ENCODE data around the gene MOGAT1.

MOGAT1 gene, protein sequence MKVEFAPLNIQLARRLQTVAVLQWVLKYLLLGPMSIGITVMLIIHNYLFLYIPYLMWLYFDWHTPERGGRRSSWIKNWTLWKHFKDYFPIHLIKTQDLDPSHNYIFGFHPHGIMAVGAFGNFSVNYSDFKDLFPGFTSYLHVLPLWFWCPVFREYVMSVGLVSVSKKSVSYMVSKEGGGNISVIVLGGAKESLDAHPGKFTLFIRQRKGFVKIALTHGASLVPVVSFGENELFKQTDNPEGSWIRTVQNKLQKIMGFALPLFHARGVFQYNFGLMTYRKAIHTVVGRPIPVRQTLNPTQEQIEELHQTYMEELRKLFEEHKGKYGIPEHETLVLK

DNA sequence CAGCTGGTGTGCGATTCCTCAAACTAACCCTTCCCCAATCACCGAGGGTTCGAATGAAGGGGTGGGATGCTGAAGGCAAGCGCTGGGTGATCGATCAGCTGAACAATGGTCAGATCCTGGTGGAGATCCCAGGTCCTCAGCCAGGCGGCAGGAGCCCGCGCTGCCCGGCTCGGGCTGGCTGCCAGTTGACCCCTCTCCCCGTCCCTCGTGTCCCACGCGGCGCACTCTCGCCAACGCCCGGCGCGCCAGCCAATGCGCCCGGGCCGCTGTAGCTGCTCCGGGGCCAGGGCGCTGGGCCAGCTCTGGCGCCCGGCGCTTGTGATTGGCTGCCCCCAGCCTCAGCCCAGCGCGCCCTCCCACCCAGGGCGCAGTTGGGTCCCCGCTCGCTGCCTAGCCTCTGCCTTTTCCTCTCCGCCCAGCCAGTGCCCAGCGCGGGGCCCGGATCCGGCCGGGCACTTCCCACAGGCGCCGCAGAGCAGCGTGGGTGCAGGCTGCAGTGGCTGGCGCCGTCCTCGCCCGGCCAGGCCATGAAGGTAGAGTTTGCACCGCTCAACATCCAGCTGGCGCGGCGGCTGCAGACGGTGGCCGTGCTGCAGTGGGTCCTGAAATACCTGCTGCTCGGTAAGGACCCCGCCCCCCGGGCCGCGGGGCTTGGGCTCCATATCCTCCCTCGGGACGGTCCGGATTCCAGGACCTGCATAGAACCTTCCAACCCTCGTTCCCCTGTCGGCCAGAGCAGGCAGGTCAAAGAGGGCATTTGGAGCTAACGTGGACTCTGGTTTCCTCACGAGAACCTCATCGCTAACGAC, at the start of gene MOGAT1:
TSS of gene MOGAT1 (plus strand) at position 400 of the 809 bp plus-strand sequence. CDS start at position 528, 128 bp downstream.
- DNase-seq, result no peak

GRCh38 chr2:222621893-222622292, 49.6 kb upstream of the MOGAT1 start:
- no peak for DNase-seq

DNA sequence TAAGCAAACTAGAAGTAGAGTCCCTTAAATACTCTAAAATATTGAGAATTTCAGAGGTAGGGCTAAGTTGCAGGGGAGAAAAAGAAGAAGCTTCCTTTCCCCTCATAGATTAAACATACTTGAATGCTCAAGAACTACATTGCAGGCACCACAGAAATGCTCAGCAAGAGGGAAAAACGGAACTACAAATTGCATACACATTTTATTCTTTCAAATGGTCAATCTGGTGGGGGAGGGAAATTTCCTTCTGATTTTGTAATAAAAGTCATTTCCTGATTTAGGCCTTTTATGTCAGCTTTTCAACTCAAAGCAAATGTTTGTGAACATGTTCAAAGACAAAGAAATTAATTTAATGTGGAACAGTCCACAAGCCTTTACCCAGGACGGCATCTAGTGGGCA, 48.5 kb upstream of the MOGAT1 start:
- no peak for DNase-seq

GRCh38 chr2:222623756-222624309, 47.6 kb upstream of the MOGAT1 start:
- no peak for DNase-seq

DNA sequence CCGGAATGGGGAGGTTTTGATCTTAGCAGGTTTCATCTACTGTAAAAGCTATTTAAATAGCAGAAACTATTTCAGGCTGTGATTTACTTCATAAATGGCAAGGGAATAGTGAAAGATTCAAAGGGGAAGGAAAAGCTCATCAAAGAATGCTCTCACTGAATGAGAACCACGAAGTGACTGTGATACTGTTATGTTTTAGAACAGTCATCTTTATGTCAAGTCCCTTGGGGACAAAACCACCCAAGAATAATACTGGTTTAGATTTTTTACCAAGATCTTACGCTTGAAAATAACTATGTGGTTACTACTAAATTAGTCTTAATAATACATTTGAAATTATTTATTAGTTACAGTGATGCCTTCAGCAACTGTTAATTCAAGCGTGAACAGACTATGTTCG, 43.7 kb upstream of the MOGAT1 start:
- DNase-seq, result no peak

GRCh38 chr2:222635295-222635694, 36.2 kb upstream of the MOGAT1 start:
- DNase-seq, result no peak

GRCh38 chr2:222637067-222637466, 34.4 kb upstream of the MOGAT1 start:
- no peak for DNase-seq

DNA sequence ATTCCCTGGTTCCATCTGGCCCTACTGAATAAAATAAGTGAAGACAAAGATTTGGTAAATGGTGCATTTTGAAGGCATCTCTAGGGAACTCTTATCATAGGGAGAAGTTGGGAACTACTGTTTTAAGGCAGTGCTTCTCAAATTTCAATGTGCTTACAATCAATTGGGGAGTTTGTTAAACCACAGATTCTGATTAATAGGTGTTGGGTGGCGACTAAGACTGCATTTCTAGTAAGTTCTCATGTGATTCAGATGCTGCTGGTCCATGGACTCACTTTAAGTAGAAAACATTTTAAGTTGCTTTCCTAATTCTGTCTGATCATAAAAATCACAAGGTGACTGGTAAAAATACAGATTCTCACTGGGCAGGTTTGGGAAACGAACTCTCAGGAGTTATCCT, 30.1 kb upstream of the MOGAT1 start:
- DNase-seq, result no peak

DNA sequence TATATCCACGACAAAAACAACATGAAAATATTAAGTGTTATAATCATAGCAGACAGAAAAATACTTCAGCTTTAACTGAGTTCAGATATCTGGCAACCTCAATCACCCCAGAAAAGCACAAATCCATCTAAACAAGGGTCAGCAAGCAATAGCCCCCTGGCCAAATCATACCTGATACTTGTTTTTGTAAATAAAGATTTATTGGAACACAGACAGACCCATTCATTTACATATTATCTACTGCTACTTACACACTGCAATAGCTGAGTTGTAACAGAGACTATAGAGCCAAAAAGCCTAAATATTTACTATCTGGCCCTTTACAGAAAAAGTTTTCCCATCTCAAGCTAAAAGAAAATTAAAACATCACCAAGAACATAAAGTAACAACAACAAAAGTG, 28.3 kb upstream of the MOGAT1 start:
- no peak for DNase-seq

DNA sequence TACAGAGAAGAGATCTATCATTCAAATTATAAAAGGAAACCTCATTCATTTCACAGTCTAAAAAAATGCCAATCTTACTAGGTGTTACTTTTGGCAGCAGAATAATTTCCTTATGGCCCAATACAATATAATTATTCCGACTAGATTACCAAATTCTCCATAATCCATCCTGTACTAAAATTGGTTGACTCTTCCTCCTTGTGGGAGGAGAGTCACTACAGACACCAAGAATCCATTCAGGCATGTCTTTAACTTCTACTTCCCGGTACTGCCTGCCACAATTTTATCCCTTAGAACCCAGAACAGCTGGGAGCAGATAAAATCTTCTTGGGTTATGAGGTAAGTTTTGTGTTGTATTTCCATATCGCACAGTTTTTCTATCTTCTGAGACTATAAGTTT, 25.4 kb upstream of the MOGAT1 start:
- no peak for DNase-seq

DNA sequence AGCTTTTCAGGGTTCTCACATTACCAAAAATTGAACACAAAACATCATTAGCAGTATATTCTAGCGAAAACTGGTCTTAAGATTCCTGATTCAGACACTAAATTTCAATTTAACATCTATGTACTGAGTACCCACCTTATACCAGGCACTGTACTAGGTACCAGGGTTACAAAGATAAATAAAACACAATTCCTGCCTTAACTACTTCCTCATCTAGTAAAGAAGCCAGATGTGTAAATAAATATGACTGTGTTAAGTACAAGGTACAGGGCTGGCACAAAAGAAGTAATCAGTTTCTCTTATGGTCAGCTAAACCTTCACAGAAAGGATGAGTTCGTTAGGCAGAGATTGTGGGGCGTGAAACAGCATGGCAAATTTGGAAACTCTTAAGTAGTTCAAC, 21.7 kb upstream of the MOGAT1 start:
- DNase-seq, result no peak

DNA sequence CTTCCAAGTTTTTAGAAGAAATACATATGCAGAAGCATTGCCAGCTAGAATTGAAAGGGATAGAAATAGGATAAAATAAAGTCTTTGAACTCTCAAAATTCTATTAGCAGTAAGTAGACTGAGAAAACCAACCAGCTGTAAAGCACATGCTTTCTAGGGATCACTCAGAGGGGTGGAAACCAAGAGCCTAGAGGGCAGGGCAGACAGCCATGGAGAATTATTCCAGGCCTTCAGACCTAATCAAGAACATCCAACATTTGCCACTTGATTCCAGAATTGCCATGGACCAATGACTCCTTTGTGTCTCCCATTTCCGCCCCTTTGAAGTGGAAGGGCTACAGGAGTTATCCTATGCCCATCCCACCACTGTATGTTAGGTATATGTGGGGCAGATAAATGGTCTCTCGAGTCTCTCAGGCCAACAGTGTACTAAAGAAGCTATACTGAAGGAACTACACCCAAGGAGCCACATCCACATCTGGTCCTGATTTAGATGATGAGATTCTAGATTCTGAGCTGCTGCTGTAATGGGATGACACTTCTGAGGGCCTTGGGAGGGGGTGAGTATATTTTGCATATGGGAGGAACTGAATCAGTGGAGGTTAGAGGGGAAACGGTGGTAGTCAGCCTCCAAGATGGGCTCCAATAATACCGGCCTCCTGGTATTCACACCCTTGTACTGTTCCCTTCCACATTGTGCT, 19.6 kb upstream of the MOGAT1 start:
- no peak for DNase-seq

GRCh38 chr2:222652491-222653255, 18.8 kb upstream of the MOGAT1 start:
- no peak for DNase-seq

DNA sequence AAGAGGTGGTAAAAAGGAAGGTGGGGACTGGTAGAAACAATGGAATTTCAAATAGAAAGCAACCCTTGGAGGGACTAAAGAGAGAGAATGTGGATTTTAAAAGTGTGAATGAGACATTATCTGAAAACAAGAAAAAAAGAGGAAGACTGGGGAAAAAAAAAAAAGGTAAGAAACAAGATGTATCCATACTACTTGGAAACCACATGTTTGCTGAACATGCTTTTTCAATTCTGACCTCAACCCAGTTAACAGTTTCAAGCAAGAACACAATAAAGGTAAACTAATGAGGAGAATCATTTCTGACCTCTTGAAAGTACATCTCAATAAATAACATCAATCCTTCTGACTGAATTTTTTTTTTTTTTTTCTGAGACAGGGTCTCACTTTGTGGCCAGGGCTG, 18.2 kb upstream of the MOGAT1 start:
- no peak for DNase-seq

DNA sequence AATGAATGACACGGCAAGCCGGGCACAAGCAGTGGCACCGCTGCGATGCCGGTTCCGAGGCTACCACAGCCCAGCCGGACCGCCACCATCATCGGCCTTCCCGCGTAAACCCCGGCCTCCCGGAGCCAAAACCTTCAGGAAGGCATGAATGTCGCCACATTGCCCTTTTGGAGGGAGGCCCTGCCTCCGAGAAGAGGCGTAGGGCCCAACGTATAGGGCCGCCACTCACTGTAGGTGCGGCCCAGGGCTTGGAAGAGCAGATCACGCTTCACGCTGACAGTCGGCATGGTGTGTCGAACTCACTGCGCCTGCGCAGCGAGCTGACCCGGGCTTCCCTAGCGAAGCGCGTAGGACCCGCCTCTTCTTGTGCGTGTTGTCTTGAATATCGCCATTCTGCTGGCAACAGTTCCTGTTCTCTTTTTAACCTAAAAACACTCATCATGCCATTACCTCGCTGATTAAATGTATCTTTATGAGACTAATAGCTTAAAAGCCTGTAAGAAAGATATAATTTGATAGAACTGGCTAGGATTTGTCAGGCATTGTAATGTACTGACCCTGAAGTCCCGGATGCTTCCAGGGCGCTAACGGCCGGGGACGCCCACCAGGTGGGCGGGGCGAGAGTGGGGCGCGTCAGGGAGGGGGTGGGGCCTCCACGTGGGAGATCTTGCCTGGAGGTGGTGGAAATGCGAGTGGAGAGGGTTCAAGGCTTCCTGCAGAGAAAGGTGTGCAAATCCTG, 15.5 kb upstream of the MOGAT1 start, which contains the start of gene FARSB:
TSS of gene FARSB (minus strand) at position 306 of the 739 bp plus-strand sequence. CDS start at position 287, 19 bp downstream.
- DNase-seq, result peak; percentile 90

DNA sequence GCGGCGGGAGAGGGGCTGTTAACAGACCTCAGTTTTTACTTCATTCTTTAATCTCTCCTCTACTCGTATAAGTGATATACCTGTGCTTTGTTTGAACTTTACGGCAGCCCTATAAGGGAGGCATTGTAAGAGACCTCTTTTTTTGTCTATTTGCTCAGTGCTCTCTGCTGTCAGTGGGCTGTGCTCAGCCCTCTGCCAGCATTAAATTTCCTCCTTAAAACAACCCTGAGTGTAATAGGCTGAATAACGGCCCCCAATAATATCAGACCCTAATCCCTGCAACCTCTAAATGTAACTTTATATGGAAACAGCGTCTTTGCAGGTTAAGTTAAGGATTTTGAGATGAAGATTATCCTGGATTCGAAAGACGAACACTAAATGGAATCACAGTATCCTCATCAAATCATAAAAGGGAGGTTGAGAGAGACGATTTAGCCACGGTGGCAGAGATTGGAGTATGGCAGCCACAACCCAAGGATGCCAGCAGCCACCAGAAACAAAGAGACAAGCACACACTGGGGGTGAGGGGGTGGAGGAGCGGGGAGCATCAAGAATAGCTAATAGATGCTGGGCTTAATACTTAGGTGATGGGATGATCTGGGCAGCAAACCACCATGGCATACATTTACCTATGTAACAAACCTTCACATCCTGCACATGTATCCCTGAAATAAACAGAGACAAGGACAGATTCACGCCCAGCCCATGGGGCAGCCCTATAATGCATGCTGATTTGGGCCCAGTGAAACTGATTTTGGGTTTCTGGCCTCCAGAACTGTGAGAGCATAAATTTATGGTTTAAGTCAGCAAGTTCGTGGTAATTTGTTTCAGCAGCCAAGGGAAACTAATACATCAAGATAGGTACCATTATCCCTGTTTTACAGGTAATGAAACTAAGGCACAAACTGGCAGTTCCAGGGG, 14.7 kb upstream of the MOGAT1 start:
- no peak for DNase-seq

DNA sequence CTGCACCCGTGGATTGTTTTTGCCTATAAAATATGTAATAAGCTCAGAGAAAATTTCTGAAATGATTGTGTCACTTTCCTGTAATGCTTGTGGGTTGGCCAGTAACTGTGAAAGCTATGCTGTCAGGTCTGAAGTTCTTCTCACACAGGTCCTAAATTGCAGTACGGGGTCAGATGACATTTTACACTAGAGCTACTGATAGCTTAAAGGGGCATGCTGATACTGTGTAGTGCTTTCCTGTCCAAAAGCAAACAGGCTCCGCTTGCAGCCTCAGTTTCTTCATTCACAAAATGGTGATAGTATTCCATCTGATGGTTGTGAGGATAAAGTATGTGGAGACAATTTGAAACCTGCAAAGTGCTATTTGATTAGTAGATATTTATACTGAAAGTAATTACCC, 8.0 kb upstream of the MOGAT1 start:
- no peak for DNase-seq

DNA sequence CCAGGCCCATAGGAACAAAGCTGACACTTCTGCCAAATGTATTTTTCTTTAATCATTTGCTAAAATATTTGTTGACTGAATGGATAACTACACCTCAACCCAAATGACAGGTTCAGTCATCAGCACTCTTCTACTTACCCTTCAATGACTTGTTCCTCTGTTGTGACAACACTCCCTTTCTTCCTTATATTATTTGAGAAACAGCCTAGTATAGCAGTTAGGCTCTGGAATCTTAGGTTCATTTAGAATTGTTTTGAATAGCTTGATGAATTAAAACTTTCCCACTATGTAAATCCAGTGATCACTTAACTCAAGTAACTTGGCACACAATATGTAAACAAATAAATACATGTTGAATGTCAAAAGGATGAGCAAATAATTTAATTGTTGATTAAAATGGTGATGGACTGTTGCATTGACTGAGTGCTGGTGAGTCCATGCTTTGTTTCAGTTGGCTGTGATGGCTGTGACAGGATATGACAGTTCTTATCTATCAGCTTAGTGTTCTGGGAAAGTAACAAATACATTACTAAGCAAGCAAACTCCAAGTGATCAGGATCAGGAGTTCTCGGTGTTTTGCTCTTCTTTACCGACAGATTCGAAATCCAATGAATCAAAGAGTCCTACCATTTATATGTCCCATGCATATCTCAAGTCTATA, 2.8 kb upstream of the MOGAT1 start:
- DNase-seq, result no peak

- DNase-seq, result no peak
These were observed 2.1 kb upstream of the MOGAT1 start for GRCh38 chr2:222669353-222669752.
